Heart left ventricle (tissue), 13 donors: ENCODE data around the gene KLHDC9.

Experiments
- POLR2A ChIP-seq, 2 donors: fragments of 450-650 bp; IDR thresholded peaks; one replicate each; pipeline ENCODE4 v1.6.1; 2017; ENCODE audit warnings: antibody characterized with exemption in 2 of 2, mild to moderate bottlenecking in 2 of 2, moderate library complexity in 2 of 2
- TF ChIP-seq, protein P1 (sequence below), 12 donors: fragments of 200-600 bp; sonication (generic) in 4 of 12; IDR thresholded peaks; one replicate each; pipeline versions ENCODE4 v1.5.0 to v1.8.0; 2018 to 2022; ENCODE audit warnings: antibody characterized with exemption in 12 of 12, mild to moderate bottlenecking in 5 of 12
- donor health status: ischemic (EF 13 %, LVEDD 7.1; RV severe dilation, severe dysfunction).
- donor health status: DM: no; HTN: yes; CAD: no.
- donor health status: DM: no; HTN: no; CAD: no.
- donor health status: ischemic (EF 25% LVEDD 6.9; RV normal size, moderate dysfunction).
- donor health status: ischemic (EF 25% LVEDD 5.7; RV mildly dilated, moderate dysfunction).
- donor health status: ischemic (EF 35%, LVEDD 5.7; RV mildly dilated, moderate dysfunction).
- donor health status: nonischemic (EF 11% LVEDD 7.7; RV severe dilation, severe dysfunction).
- donor health status: DM: yes; HTN: yes; CAD: no.
- donor health status: PGD.
- donor health status: ischemic (EF 29% LVEDD 5.4; RV normal size, mild dysfunction).
- donor health status: nonischemic (EF 23%, LVEDD 6.1; RV moderate dilation, normal function).

DNA sequence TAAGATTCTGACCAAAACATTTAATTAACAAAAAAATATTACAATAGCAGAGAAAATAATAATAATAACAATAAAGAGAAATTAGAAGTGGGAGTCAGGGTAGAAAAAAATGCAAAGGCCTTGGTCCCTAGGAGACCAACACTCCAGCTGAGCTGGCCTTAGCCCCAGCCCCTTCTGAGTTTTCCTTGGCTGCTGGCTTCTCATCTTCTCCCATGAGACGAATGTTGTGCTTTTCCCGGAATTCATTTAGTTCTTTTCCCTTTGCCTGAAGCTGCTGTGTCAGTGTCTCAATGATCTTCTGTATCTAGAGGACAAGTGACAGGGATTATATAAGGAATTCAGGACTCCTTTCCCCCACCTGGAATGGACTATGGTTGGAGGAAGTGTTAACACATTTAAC lies 2.4 kb downstream of the KLHDC9 start:
- TF ChIP-seq, protein P1, sequence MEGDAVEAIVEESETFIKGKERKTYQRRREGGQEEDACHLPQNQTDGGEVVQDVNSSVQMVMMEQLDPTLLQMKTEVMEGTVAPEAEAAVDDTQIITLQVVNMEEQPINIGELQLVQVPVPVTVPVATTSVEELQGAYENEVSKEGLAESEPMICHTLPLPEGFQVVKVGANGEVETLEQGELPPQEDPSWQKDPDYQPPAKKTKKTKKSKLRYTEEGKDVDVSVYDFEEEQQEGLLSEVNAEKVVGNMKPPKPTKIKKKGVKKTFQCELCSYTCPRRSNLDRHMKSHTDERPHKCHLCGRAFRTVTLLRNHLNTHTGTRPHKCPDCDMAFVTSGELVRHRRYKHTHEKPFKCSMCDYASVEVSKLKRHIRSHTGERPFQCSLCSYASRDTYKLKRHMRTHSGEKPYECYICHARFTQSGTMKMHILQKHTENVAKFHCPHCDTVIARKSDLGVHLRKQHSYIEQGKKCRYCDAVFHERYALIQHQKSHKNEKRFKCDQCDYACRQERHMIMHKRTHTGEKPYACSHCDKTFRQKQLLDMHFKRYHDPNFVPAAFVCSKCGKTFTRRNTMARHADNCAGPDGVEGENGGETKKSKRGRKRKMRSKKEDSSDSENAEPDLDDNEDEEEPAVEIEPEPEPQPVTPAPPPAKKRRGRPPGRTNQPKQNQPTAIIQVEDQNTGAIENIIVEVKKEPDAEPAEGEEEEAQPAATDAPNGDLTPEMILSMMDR (IDR thresholded peaks at IDR 0.05): no peak
- TF ChIP-seq POLR2A (IDR thresholded peaks at IDR 0.05): no peak
